KMS-11 (cell line): Measurements from ENCODE around the gene SEZ6.

Experiments
- H2AFZ ChIP-seq: fragments of 200-600 bp; sonication (generic); 2 replicates; pipeline ENCODE4 v1.6.1; 2016; ENCODE audit warnings: antibody characterized with exemption, mixed run types, low read depth
- H3K27ac ChIP-seq: fragments of 200-600 bp; sonication (generic); 2 replicates; pipeline ENCODE4 v1.6.1; 2016; ENCODE audit warnings: mild to moderate bottlenecking, mixed run types
- H3K27me3 ChIP-seq: fragments of 200-600 bp; sonication (generic); 2 replicates; pipeline ENCODE4 v1.6.1; 2017; ENCODE audit warnings: mild to moderate bottlenecking, low read depth, mixed run types, moderate library complexity; ENCODE audit not compliant: insufficient read depth
- H3K36me3 ChIP-seq: fragments of 200-600 bp; sonication (generic); 2 replicates; pipeline ENCODE4 v1.6.1; 2017; ENCODE audit warnings: mild to moderate bottlenecking, mixed run types; ENCODE audit not compliant: insufficient read depth
- H3K4me1 ChIP-seq: fragments of 200-600 bp; sonication (generic); 2 replicates; pipeline ENCODE4 v1.6.1; 2016; ENCODE audit warnings: mild to moderate bottlenecking, low read depth, mixed run types; ENCODE audit not compliant: poor library complexity, severe bottlenecking
- H3K4me2 ChIP-seq: fragments of 200-600 bp; sonication (generic); 2 replicates; pipeline ENCODE4 v1.7.0; 2016; ENCODE audit warnings: mild to moderate bottlenecking, mixed run types
- H3K4me3 ChIP-seq: fragments of 200-600 bp; sonication (generic); IDR thresholded peaks from 2 replicates; pipeline ENCODE4 v1.6.1; 2017; ENCODE audit warnings: low read depth, low read length, mixed read lengths; ENCODE audit not compliant: insufficient read depth
- H3K79me2 ChIP-seq: fragments of 200-600 bp; sonication (generic); 2 replicates; pipeline ENCODE4 v1.6.1; 2016; ENCODE audit warnings: low read depth, mixed run types; ENCODE audit not compliant: insufficient read depth
- H3K9ac ChIP-seq: fragments of 200-600 bp; sonication (generic); 2 replicates; pipeline ENCODE4 v1.6.1; 2016; ENCODE audit warnings: mild to moderate bottlenecking, mixed run types
- H4K20me1 ChIP-seq: fragments of 200-600 bp; sonication (generic); 2 replicates; pipeline ENCODE4 v1.6.1; 2016; ENCODE audit warnings: mild to moderate bottlenecking, mixed run types; ENCODE audit not compliant: insufficient read depth
- TF ChIP-seq, protein P1 (sequence below): fragments of 200-600 bp; sonication (generic); conservative IDR thresholded peaks from 2 replicates; pipeline ENCODE4 v1.6.1; 2017; ENCODE audit warnings: low read depth, mild to moderate bottlenecking, antibody characterized with exemption, low read length, moderate library complexity, mixed read lengths

Gene SEZ6

GRCh38 chr17:29045734-29046472, 40.1 kb upstream of the SEZ6 start:
- Histone ChIP-seq H2AFZ (no peak overlapping the region), H3K4me3 (no peak overlapping the region), H3K79me2 (no peaks in the 10 kb centered on the region), H3K4me2 (no peak overlapping the region), H3K36me3 (no peaks in the 10 kb centered on the region), H4K20me1 (no peaks in the 10 kb centered on the region), H3K9ac (no peak overlapping the region), H3K27ac (no peak overlapping the region), H3K27me3 (no peaks in the 10 kb centered on the region), H3K4me1 (peaks cover 17% of the 10 kb centered on the region)
- TF ChIP-seq, protein P1, sequence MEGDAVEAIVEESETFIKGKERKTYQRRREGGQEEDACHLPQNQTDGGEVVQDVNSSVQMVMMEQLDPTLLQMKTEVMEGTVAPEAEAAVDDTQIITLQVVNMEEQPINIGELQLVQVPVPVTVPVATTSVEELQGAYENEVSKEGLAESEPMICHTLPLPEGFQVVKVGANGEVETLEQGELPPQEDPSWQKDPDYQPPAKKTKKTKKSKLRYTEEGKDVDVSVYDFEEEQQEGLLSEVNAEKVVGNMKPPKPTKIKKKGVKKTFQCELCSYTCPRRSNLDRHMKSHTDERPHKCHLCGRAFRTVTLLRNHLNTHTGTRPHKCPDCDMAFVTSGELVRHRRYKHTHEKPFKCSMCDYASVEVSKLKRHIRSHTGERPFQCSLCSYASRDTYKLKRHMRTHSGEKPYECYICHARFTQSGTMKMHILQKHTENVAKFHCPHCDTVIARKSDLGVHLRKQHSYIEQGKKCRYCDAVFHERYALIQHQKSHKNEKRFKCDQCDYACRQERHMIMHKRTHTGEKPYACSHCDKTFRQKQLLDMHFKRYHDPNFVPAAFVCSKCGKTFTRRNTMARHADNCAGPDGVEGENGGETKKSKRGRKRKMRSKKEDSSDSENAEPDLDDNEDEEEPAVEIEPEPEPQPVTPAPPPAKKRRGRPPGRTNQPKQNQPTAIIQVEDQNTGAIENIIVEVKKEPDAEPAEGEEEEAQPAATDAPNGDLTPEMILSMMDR, result no peak

DNA sequence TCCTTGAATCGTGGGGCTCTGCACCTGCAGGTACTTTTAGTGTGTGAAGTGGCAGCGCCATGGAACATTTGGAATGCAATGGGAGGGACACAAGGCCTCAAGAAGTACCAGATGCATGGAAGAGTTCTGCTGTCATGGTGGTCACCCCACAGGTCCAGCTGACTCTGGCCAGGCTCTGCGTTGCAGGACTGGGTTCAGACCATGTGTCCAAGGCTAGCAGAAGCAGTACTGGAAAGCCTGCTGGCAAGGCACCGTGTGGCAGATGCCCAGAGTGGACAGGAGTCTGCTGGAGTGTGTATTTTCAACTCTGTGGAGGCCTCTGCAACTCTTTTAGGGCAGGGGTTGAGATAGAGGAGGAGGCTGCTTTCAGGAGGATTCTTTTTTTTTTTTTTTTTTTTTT, 39.2 kb upstream of the SEZ6 start:
- Histone ChIP-seq H3K4me2 (no peak overlapping the region), H3K4me1 (peaks cover 17% of the 10 kb centered on the region)

DNA sequence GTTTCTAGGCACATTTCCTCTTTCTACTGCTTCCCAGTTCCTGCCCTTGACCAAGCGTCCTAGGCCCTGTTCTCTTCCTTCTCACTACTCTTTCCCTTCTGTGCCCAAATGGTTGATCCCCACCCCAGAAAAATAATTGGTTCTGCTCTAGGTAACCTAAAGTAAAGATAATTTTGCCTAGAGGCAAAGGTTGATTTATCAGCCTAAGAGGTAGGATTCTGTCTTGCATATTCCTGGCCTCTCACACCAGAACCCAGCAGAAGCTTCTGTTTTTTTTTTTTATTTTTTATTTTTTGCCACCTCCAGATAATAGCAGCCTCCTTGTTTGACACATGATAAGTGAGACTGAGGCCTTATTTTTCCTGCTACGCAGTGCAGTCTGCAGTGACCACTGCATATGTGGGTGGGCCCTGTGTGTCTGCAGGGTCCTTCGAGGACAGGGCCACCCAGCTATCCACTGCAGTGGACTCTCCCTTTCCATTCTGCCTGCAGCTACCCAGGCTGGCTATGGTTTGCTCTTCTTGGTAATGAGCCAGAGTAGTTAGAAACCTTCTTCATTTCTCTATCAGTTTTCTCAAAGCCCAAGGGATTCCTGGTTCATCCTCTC, 37.8 kb upstream of the SEZ6 start:
- Histone ChIP-seq H3K4me3 (no peak overlapping the region), H2AFZ (no peak overlapping the region), H3K9ac (no peak overlapping the region), H3K27ac (no peak overlapping the region), H4K20me1 (no peaks in the 10 kb centered on the region), H3K4me1 (peaks cover 17% of the 10 kb centered on the region), H3K4me2 (peak overlapping the region; percentile 72; the same call in 1 of the 2 replicates), H3K27me3 (peaks cover 3% of the 10 kb centered on the region; the same call in 1 of the 2 replicates), H3K36me3 (no peaks in the 10 kb centered on the region), H3K79me2 (no peaks in the 10 kb centered on the region)
- TF ChIP-seq, protein P1, result no peak

More for the DNA sequence above, 39.2 kb upstream of the SEZ6 start:
- no peaks in the 10 kb centered on the region for H3K27me3 ChIP-seq
- no peak overlapping the region for H3K9ac ChIP-seq
- H3K27ac ChIP-seq, result no peak overlapping the region
- TF ChIP-seq, protein P1, result no peak
- H4K20me1 ChIP-seq, result no peaks in the 10 kb centered on the region
- no peaks in the 10 kb centered on the region for H3K36me3 ChIP-seq
- H3K79me2 ChIP-seq, result no peaks in the 10 kb centered on the region
- H3K4me3 ChIP-seq, result no peak overlapping the region
- no peak overlapping the region for H2AFZ ChIP-seq

GRCh38 chr17:29042679-29043538, 37.1 kb upstream of the SEZ6 start, which contains the start of gene PIPOX:
PIPOX (plus strand) TSS chr17:29043141; CDS start chr17:29043226, 85 bp downstream.
- Histone ChIP-seq H3K36me3 (no peaks in the 10 kb centered on the region), H3K4me3 (no peak within 1 kb of the TSS), H3K4me1 (peaks cover 17% of the 10 kb centered on the region), H3K79me2 (no peaks in the 10 kb centered on the region), H2AFZ (peak within 1 kb of the TSS; percentile 45; the same call in 1 of the 2 replicates), H3K9ac (no peak within 1 kb of the TSS), H3K27me3 (peaks cover 7% of the 10 kb centered on the region; the same call in 1 of the 2 replicates), H3K27ac (no peak within 1 kb of the TSS), H4K20me1 (no peaks in the 10 kb centered on the region), H3K4me2 (peak within 1 kb of the TSS; percentile 72; the same call in 1 of the 2 replicates)
- TF ChIP-seq, protein P1, result no peak
